HCT116 (cell line): Measurements from ENCODE around the gene CEP55. TPM values are rescaled to one million over a fixed set of nuclear protein-coding genes. Genes with fewer than 3 reads are reported as not detected.

Experiments used
- ATAC-seq: fragments of 200-7000 bp; cut with Tn5 transposase; 2 replicates; pipeline ENCODE4 v1.9.1; 2020; ENCODE audit warnings: mild to moderate bottlenecking, moderate library complexity
- BruUV-seq: library from RNA; stranded (reverse); fragments of 400-500 nt; replicated peaks from 2 replicates; lab custom pipeline; 2021; lab: Mats Ljungman, UMichigan
- CTCF ChIA-PET: fragments of 300-600 bp; sonication (Branson Sonifier 250); formaldehyde crosslinking; loops from one replicate; lab custom pipeline; 2021; ENCODE audit warnings: antibody characterized with exemption; lab: Charles Lee
- POLR2A ChIA-PET: fragments of 300-600, 350-600 bp; sonication (Branson Sonifier 250); formaldehyde crosslinking; loops from one replicate; lab custom pipeline; 2021; ENCODE audit warnings: antibody characterized with exemption; lab: Charles Lee
- RAD21 ChIA-PET, 2 experiments: fragments of 300-600 bp; sonication (Branson Sonifier 250); formaldehyde crosslinking; loops; one replicate each; lab custom pipeline; 2023; ENCODE audit warnings: low total read pairs in 2 of 2; ENCODE audit not compliant: uncharacterized antibody in 2 of 2, unreplicated experiment in 2 of 2, low non-redundant PET in 1 of 2; lab: Charles Lee
- DNase-seq: peaks from one replicate; pipeline ENCODE4 v3.0.0-alpha.2; 2010; ENCODE audit warnings: low read depth, low spot score
- H2AFZ ChIP-seq: fragments of 200-600 bp; shearing (Covaris generic), sonication (generic); 2 replicates; pipeline ENCODE4 v1.6.1; 2017; ENCODE audit warnings: low read depth, mixed run types, mixed read lengths, antibody characterized with exemption, low read length; ENCODE audit not compliant: poor library complexity, severe bottlenecking
- H3K27ac ChIP-seq: 2 replicates; pipeline ENCODE4 v1.5.1; 2012; ENCODE audit warnings: low read depth, low read length
- H3K27me3 ChIP-seq: fragments of 200-600 bp; sonication (generic); 2 replicates; pipeline ENCODE4 v1.6.1; 2016; ENCODE audit warnings: mixed run types, low read length, mixed read lengths; ENCODE audit not compliant: insufficient read depth
- H3K36me3 ChIP-seq, 2 experiments: fragments of 200-500 bp in 1 of 2; fragments of 200-600 bp in 1 of 2; sonication (Bioruptor generic) in 1 of 2; sonication (generic) in 1 of 2; 2 replicates each; pipeline versions ENCODE4 v1.5.1 to v1.6.1; 2014 to 2016; ENCODE audit warnings: low read length in 2 of 2, inconsistent platforms in 1 of 2, mixed read lengths in 1 of 2, mixed run types in 1 of 2; ENCODE audit not compliant: insufficient read depth in 2 of 2, control insufficient read depth in 1 of 2
- H3K4me1 ChIP-seq, 2 experiments: fragments of 200-600 bp in 1 of 2; sonication (generic) in 1 of 2; 2 replicates each; pipeline versions ENCODE4 v1.5.1 to v1.6.1; 2012 to 2017; ENCODE audit warnings: low read length in 2 of 2, inconsistent platforms in 1 of 2, mild to moderate bottlenecking in 1 of 2, mixed read lengths in 1 of 2, mixed run types in 1 of 2, moderate library complexity in 1 of 2; ENCODE audit not compliant: insufficient read depth in 2 of 2, control insufficient read depth in 1 of 2
- H3K4me2 ChIP-seq: fragments of 200-600 bp; sonication (generic); 2 replicates; pipeline ENCODE4 v1.6.1; 2017; ENCODE audit warnings: mixed run types, low read length, mixed read lengths
- H3K4me3 ChIP-seq, 2 experiments: fragments of 200-600 bp in 1 of 2; sonication (generic) in 1 of 2; replicated peaks in 1 of 2; 2 replicates each; pipeline ENCODE4 v1.5.1; 2011 to 2016; ENCODE audit warnings: low read length in 2 of 2, control low read depth in 1 of 2, low read depth in 1 of 2, mild to moderate bottlenecking in 1 of 2, mixed read lengths in 1 of 2, mixed run types in 1 of 2
- H3K79me2 ChIP-seq: fragments of 200-600 bp; sonication (generic); 2 replicates; pipeline ENCODE4 v1.6.1; 2017; ENCODE audit warnings: mild to moderate bottlenecking, mixed run types, low read length, moderate library complexity, mixed read lengths; ENCODE audit not compliant: insufficient read depth
- H3K9ac ChIP-seq: fragments of 200-600 bp; sonication (generic); 2 replicates; pipeline ENCODE4 v1.6.1; 2016; ENCODE audit warnings: low read length, mixed read lengths
- H3K9me2 ChIP-seq: fragments of 200-600 bp; sonication (generic), shearing (Covaris generic); 2 replicates; pipeline ENCODE4 v1.6.1; 2017; ENCODE audit warnings: mixed run types, mild to moderate bottlenecking, moderate library complexity; ENCODE audit not compliant: insufficient read depth
- H3K9me3 ChIP-seq, 2 experiments: fragments of 200-500 bp in 1 of 2; fragments of 200-600 bp in 1 of 2; sonication (Bioruptor generic) in 1 of 2; sonication (generic) in 1 of 2; 2 replicates each; pipeline ENCODE4 v1.6.1; 2014 to 2017; ENCODE audit warnings: low read length in 2 of 2, mixed read lengths in 2 of 2, inconsistent platforms in 1 of 2, low read depth in 1 of 2, mild to moderate bottlenecking in 1 of 2, mixed run types in 1 of 2, moderate library complexity in 1 of 2; ENCODE audit not compliant: control insufficient read depth in 1 of 2, insufficient read depth in 1 of 2
- H4K20me1 ChIP-seq: fragments of 200-600 bp; sonication (generic), shearing (Covaris generic); 2 replicates; pipeline ENCODE4 v1.6.1; 2017; ENCODE audit warnings: mixed run types, mild to moderate bottlenecking, moderate library complexity; ENCODE audit not compliant: insufficient read depth
- CEBPB ChIP-seq: IDR thresholded peaks from 2 replicates; pipeline ENCODE4 v1.6.1; 2012; ENCODE audit warnings: low read depth
- EGR1 ChIP-seq: IDR thresholded peaks from 2 replicates; pipeline ENCODE4 v1.6.1; 2012; ENCODE audit warnings: low read depth
- ELF1 ChIP-seq: IDR thresholded peaks from 2 replicates; pipeline ENCODE4 v1.6.1; 2012; ENCODE audit warnings: low read depth, borderline replicate concordance
- EZH2 ChIP-seq: fragments of 200-600 bp; sonication (generic); IDR thresholded peaks from 2 replicates; pipeline ENCODE4 v1.6.1; 2017; ENCODE audit warnings: antibody characterized with exemption, mixed run types
- EZH2phosphoT487 ChIP-seq: fragments of 200-600 bp; IDR thresholded peaks from 2 replicates; pipeline ENCODE4 v1.6.1; 2018; ENCODE audit warnings: antibody characterized with exemption, borderline replicate concordance
- JUND ChIP-seq: IDR thresholded peaks from 2 replicates; pipeline ENCODE4 v1.6.1; 2012
- MAX ChIP-seq: IDR thresholded peaks from 2 replicates; pipeline ENCODE4 v1.6.1; 2012
- POLR2A ChIP-seq: IDR thresholded peaks from 2 replicates; pipeline ENCODE4 v1.7.0; 2011; ENCODE audit warnings: borderline replicate concordance; ENCODE audit not compliant: insufficient read depth, insufficient read length; ENCODE audit errors: extremely low read depth
- RAD21 ChIP-seq: IDR thresholded peaks from 2 replicates; pipeline ENCODE4 v1.6.1; 2012; ENCODE audit warnings: low read depth, mild to moderate bottlenecking
- REST ChIP-seq: IDR thresholded peaks from 2 replicates; pipeline ENCODE4 v1.6.1; 2012; ENCODE audit warnings: low read depth
- SIN3A ChIP-seq: IDR thresholded peaks from 2 replicates; pipeline ENCODE4 v1.6.1; 2012; ENCODE audit warnings: low read depth
- SP1 ChIP-seq: IDR thresholded peaks from 2 replicates; pipeline ENCODE4 v1.6.1; 2012; ENCODE audit warnings: low read depth
- SRF ChIP-seq: IDR thresholded peaks from 2 replicates; pipeline ENCODE4 v1.6.1; 2012; ENCODE audit warnings: low read depth
- ZFX ChIP-seq: fragments of 450-650 bp; IDR thresholded peaks from 2 replicates; pipeline ENCODE4 v1.6.1; 2017
- ZNF274 ChIP-seq: fragments of 200-500 bp; sonication (Bioruptor generic); IDR thresholded peaks from 2 replicates; pipeline ENCODE4 v1.6.1; 2014; ENCODE audit warnings: mild to moderate bottlenecking, low read depth, low read length, inconsistent platforms
- intact Hi-C: fragments of 100-400 bp; cut with micrococcal nuclease; formaldehyde crosslinking; loops from 2 replicates; pipeline ENCODE4 v1.10.0; 2022
- total RNA-seq: library from RNA; stranded (reverse); gene quantifications from one replicate; pipeline ENCODE4 v1.2.1, GENCODE V29; 2021; ENCODE audit not compliant: unreplicated experiment

The CEP55 gene
- total RNA-seq, 1 experiment from 2014 or later = 63.7 TPM

GRCh38 chr10:93559490-93559889 is 63.1 kb downstream of the CEP55 start (continued):
- TF ChIP-seq JUND (no peak), ELF1 (no peak), EGR1 (no peak), EZH2 (no peak), RAD21 (no peak)

- no peaks in the 10 kb centered on the region for H3K79me2 ChIP-seq
- no peak overlapping the region for H3K4me2 ChIP-seq
- ATAC-seq = no peak
- H3K4me3 ChIP-seq = no peak overlapping the region
- POLR2A ChIA-PET = no interaction called here
- no peak overlapping the region for H3K9ac ChIP-seq
- no peaks in the 10 kb centered on the region for H3K9me3 ChIP-seq
- TF ChIP-seq POLR2A = no peak
- no peak for TF ChIP-seq CEBPB
- TF ChIP-seq SP1 = no peak
- no peak for TF ChIP-seq EZH2
- TF ChIP-seq ZNF274 = no peak
- no peak for TF ChIP-seq MAX
- no peak for TF ChIP-seq SIN3A
- H3K36me3 ChIP-seq = no peaks in the 10 kb centered on the region
- no peak overlapping the region for H2AFZ ChIP-seq
- no peaks in the 10 kb centered on the region for H4K20me1 ChIP-seq
- DNase-seq = no peak
- no peaks in the 10 kb centered on the region for H3K27me3 ChIP-seq
- intact Hi-C loops = no loop called here
- no peaks in the 10 kb centered on the region; a peak in 1 of 4 replicates for H3K4me1 ChIP-seq
- no TSS peak for BruUV-seq
- no peaks in the 10 kb centered on the region for H3K9me2 ChIP-seq
- RAD21 ChIA-PET = no interaction called here
- CTCF ChIA-PET = interaction anchor here (1.2 kb wide), 1 partner anchor 18 kb away, joined by 3 read pairs; no protein-coding TSS in a partner anchor
- no peak overlapping the region for H3K27ac ChIP-seq
These were observed 64.1 kb downstream of the CEP55 start for GRCh38 chr10:93560541-93560940.

- Histone ChIP-seq H3K4me2 (no peak overlapping the region), H4K20me1 (no peaks in the 10 kb centered on the region), H3K79me2 (no peaks in the 10 kb centered on the region), H3K27me3 (no peaks in the 10 kb centered on the region), H3K36me3 (no peaks in the 10 kb centered on the region), H3K27ac (no peak overlapping the region), H3K9me2 (no peaks in the 10 kb centered on the region), H3K9me3 (no peaks in the 10 kb centered on the region), H3K4me1 (no peaks in the 10 kb centered on the region), H2AFZ (no peak overlapping the region), H3K4me3 (no peak overlapping the region), H3K9ac (no peak overlapping the region)
- DNase-seq (no peak), ATAC-seq (no peak)
- intact Hi-C loops = no loop called here
- RAD21 ChIA-PET = no interaction called here
- POLR2A ChIA-PET = no interaction called here
- no TSS peak for BruUV-seq
- CTCF ChIA-PET = interaction anchor here (1.6 kb wide), 1 partner anchor 11 kb away, joined by 6 read pairs; no protein-coding TSS in a partner anchor
- TF ChIP-seq SRF (no peak), CEBPB (no peak), SP1 (no peak), EZH2phosphoT487 (no peak), REST (no peak), ELF1 (no peak), ZFX (no peak), POLR2A (no peak), EGR1 (no peak)
- TF ChIP-seq, all 23 proteins: peak for 0
These were observed 69.0 kb downstream of the CEP55 start for GRCh38 chr10:93565446-93565845.
